ENCODE measurements around the gene PHIP.

Gene PHIP

DNA sequence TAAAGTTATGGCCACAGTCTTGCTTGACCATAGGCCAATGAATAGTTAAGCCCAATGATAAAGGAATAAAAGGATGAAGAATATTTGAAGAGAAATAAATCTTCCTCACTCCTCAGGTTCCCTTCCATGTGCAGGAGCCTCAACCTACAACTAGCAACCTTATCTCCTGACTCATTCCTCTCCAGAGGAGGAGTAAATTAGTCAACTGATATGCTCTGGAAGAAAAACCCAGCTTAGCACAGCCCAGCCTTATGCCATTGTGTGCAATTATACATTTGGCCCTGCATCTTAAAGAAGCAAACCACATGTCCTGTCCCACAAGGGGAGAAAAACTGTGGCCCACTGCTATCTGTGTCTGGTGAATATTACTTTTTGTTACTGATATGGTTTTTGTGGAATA is 82.1 kb downstream of the PHIP start:
- TF ChIP-seq, protein P1, sequence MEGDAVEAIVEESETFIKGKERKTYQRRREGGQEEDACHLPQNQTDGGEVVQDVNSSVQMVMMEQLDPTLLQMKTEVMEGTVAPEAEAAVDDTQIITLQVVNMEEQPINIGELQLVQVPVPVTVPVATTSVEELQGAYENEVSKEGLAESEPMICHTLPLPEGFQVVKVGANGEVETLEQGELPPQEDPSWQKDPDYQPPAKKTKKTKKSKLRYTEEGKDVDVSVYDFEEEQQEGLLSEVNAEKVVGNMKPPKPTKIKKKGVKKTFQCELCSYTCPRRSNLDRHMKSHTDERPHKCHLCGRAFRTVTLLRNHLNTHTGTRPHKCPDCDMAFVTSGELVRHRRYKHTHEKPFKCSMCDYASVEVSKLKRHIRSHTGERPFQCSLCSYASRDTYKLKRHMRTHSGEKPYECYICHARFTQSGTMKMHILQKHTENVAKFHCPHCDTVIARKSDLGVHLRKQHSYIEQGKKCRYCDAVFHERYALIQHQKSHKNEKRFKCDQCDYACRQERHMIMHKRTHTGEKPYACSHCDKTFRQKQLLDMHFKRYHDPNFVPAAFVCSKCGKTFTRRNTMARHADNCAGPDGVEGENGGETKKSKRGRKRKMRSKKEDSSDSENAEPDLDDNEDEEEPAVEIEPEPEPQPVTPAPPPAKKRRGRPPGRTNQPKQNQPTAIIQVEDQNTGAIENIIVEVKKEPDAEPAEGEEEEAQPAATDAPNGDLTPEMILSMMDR (IDR thresholded peaks at IDR 0.05; ENCODE audit: control insufficient read depth, insufficient read depth, low read depth, low read length, missing control alignments): no peak

DNA sequence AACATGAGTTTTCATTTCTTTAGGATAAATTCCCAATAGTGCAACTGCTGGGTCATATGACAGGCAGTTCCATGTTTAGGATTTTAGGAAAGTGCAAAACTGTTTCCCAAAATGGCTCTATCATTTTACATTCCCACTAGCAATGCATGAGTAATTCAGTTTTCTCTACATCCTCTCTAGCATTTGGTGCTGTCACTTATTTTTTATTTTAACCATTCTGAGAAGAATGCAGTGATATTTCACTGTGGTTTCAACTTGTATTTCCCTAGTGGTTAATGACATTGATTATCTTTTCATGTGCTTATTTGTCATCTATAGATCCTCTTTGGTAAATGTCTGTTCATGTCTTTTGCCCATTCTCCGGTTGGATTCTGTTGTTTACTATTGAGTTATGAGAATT is 82.7 kb downstream of the PHIP start:
- TF ChIP-seq, protein P1 (IDR thresholded peaks at IDR 0.05; ENCODE audit: control insufficient read depth, insufficient read depth, low read depth, low read length, missing control alignments): no peak
- H3K4me3 ChIP-seq (ENCODE audit: control insufficient read depth, low read depth, low read length): no peak overlapping the region
- DNase-seq (ENCODE audit: low read depth): no peak

More for the DNA sequence above, 82.1 kb downstream of the PHIP start:
- DNase-seq (ENCODE audit: low read depth): no peak
- no peak overlapping the region for H3K4me3 ChIP-seq (ENCODE audit: control insufficient read depth, low read depth, low read length)

DNA sequence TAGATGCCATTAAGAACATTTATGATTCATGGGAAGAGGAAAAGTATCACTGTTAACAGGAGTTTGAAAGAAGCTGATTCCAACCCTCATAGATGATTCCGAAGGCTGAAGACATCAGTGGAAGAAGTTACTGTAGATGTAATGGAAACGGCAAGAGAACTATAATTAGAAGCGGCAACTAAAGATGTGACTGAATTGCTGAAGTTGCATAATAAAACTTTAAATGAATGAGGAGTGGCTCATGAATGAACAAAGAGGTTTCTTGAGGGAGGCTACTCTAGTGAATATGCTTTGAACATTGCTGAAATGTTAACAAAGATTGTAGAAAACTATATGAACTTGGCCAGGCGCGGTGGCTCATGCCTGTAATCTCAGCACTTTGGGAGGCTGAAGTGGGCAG is 84.1 kb downstream of the PHIP start:
- no peak overlapping the region for H3K4me3 ChIP-seq (ENCODE audit: control insufficient read depth, low read depth, low read length)
- TF ChIP-seq, protein P1 (IDR thresholded peaks at IDR 0.05; ENCODE audit: control insufficient read depth, insufficient read depth, low read depth, low read length, missing control alignments): no peak
- DNase-seq (ENCODE audit: low read depth): no peak

DNA sequence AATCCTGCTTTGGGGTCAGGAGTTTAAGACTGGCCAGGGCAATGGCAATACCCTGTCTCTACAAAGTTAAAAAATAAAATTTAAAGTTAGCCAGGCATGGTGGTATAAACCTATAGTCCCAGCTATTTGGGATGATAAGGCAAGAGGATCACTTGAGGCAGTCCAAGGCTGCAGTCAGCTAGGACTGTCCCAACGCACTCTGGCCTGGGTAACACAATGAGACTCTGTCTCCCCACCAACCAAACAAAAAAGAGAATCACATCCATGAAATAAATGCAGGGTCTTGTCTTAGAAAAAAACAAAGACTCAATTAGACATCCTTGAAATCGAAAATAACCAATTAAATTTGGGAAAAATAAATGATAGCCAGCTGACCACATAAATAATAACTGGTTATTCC is 88.9 kb downstream of the PHIP start:
- TF ChIP-seq, protein P1 (IDR thresholded peaks at IDR 0.05; ENCODE audit: control insufficient read depth, insufficient read depth, low read depth, low read length, missing control alignments): no peak
- no peak overlapping the region for H3K4me3 ChIP-seq (ENCODE audit: control insufficient read depth, low read depth, low read length)
- DNase-seq (ENCODE audit: low read depth): no peak

DNA sequence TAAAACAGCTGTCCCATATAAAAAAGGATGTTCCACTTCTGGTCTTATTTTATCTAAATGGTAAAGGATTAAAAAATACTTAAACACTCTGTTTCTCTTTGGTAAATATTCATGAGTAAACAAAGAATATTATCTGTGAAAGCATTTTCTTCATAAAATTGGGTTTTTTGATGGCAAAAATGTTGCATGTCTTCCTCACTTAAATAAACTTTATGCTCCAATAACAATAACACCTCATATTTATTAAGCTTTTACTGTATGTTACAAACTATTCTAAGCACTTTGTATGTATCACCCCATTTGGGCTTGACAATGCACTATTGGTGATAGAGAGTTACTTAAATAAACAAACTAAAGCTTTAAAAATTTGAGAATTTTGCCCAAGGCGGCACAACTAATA is 91.9 kb downstream of the PHIP start:
- no peak overlapping the region for H3K4me3 ChIP-seq (ENCODE audit: control insufficient read depth, low read depth, low read length)
- no peak for DNase-seq (ENCODE audit: low read depth)
- TF ChIP-seq, protein P1 (IDR thresholded peaks at IDR 0.05; ENCODE audit: control insufficient read depth, insufficient read depth, low read depth, low read length, missing control alignments): no peak

DNA sequence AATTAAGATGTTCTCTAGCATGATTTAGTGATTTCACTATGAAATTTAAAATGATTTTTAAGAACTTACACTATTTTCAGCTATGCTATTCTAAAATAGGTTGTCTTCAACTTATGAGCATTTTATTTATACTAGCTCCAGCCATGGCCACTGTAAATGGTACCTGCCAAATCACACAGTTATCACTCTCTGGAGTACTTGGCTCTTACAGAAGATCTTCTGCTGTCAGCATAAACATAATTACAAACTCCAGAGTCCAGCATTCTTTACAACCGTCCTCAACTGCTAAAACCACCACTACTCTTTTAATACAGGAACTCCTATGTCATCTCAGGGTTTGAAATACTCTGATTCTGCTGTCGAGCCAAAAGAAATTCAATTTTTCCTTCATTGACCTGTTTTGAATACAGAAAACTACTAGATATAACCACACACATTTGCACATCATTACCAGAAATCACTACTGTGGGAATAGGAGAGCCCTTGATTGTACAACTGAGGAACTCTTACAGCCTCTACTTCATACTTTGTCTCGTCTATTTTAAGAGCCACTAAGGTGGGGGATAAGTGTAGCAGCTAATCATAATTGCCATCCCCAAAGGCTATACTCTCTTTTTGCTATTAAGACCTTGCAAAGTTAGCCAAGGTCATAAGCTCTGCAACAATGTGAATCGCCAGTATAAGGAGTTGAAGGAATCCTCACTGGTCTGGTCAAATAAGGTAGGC is 93.7 kb downstream of the PHIP start:
- H3K4me3 ChIP-seq (ENCODE audit: control insufficient read depth, low read depth, low read length): no peak overlapping the region
- TF ChIP-seq, protein P1 (IDR thresholded peaks at IDR 0.05; ENCODE audit: control insufficient read depth, insufficient read depth, low read depth, low read length, missing control alignments): no peak
- no peak for DNase-seq (ENCODE audit: low read depth)

Measured in AG09309 (cell line).